ENCODE measurements around the gene GPR158.
"Not testable (repeated sequence)": the region's sequence is repeated elsewhere in the genome, so short reads cannot be mapped to it uniquely, and the experiment has no call there.

The GPR158 gene

DNA sequence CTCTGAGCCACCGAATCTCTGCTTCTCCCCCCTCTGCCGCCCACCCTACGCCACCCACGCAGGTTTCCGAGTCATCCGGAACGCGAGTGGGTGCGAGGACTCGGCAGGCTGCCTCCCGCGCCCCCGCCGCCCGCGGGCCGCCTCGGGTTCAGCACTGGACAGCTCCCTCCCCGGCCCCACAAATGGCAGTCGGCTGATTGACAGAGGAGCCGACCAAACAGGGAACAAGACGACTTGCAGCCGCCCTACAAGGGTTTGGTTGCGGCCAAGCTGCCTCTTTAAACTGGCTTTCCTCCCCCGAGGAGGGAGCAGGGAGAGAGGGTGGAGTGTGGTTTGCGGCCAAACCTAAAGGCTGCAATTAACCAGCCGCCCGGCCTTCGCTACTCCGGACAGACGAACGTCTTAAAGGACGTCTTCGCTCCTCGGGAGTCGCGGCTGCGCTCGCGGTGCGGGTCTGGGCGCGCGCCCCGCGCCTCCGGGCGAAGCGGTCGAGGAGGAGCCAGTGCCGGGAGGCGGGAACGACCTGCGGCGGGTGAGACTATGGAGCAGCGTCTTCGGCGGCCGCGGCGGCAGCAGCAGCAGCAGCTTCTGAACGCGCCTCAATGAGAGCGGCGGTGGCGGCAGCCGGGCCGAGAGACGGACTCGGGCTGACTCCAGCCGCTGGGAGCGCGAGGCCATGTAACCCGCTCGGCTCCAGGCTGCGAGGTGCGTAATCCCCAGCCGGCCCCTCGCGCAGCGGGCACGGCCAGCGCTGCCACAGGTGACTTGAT, at the start of gene GPR158:
Gene GPR158, plus strand, starts transcription at position 541 of the 770 bp plus-strand sequence. CDS start 420 bp downstream, outside the sequence.
- H3K36me3 Mint-ChIP-seq: no peaks in the 10 kb centered on the region
- peak within 1 kb of the TSS; percentile 39 for H3K4me3 Mint-ChIP-seq
- no peak for ATAC-seq
- no peak within 1 kb of the TSS for H3K27ac Mint-ChIP-seq
- peaks cover 49% of the 10 kb centered on the region for H3K27me3 Mint-ChIP-seq
- no peaks in the 10 kb centered on the region for H3K9me3 Mint-ChIP-seq
- peaks cover 12% of the 10 kb centered on the region for H3K4me1 Mint-ChIP-seq

DNA sequence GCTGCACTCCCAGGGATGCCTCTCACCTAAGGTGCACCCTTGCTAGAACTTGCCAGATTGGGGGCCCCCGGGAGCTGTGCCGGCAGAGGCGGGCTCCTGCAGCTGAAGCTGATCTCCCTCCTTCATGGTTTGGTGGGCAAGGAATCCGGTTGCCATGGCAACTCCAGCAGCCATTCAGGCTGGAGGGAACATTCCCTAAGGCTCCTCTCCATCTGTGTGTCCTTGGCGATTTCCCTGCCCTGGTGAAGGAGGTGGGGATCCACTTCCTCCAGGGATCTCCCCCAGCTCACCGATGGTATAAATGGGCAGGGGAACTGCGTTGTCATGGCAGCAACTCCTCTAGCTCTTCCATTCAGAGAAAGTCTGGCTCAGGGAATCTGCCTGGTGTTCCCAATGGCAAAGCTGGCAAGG, 49.6 kb upstream of the GPR158 start:
- Mint-ChIP-seq H3K27ac (no peak overlapping the region), H3K27me3 (no peaks in the 10 kb centered on the region), H3K9me3 (no peaks in the 10 kb centered on the region), H3K4me1 (no peaks in the 10 kb centered on the region), H3K36me3 (no peaks in the 10 kb centered on the region), H3K4me3 (no peak overlapping the region)
- no peak for ATAC-seq

DNA sequence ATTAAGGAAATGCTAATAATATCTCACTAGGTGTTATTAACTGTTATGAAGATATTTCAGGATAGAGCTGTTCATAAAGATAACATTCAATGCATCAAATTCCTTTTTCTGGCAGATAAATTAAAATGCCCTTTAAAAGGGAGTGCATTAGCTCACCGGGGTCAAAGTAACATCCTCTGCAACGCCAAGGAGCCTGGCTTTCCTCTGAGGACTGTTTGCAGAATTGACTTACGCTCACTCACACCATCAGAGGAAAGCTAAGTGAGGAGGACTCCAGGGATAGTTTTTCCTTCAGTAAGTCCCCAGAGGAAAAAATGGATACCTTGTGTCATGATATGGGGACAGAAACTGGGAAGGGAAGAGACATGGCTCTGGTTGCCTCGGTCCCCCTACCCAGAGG, 45.2 kb upstream of the GPR158 start:
- H3K27me3 Mint-ChIP-seq: no peaks in the 10 kb centered on the region
- no peak overlapping the region for H3K27ac Mint-ChIP-seq
- peaks cover 7% of the 10 kb centered on the region for H3K9me3 Mint-ChIP-seq
- no peaks in the 10 kb centered on the region for H3K4me1 Mint-ChIP-seq
- no peak overlapping the region for H3K4me3 Mint-ChIP-seq
- ATAC-seq: no peak
- no peaks in the 10 kb centered on the region for H3K36me3 Mint-ChIP-seq

- Mint-ChIP-seq H3K27ac (no peak overlapping the region), H3K4me3 (no peak overlapping the region), H3K27me3 (no peaks in the 10 kb centered on the region), H3K9me3 (peaks cover 7% of the 10 kb centered on the region), H3K4me1 (no peaks in the 10 kb centered on the region), H3K36me3 (no peaks in the 10 kb centered on the region)
- ATAC-seq: no peak
Measured at GRCh38 chr10:25130906-25131305, 43.9 kb upstream of the GPR158 start.

- no peaks in the 10 kb centered on the region for H3K36me3 Mint-ChIP-seq
- H3K4me1 Mint-ChIP-seq: no peaks in the 10 kb centered on the region
- H3K4me3 Mint-ChIP-seq: no peak overlapping the region
- ATAC-seq: no peak
- H3K27ac Mint-ChIP-seq: no peak overlapping the region
- H3K27me3 Mint-ChIP-seq: no peaks in the 10 kb centered on the region
- peaks cover 10% of the 10 kb centered on the region for H3K9me3 Mint-ChIP-seq
Measured at GRCh38 chr10:25142116-25142864, 32.5 kb upstream of the GPR158 start.

GRCh38 chr10:25157650-25158049, 17.2 kb upstream of the GPR158 start:
- Mint-ChIP-seq H3K27me3 (no peaks in the 10 kb centered on the region), H3K4me3 (no peak overlapping the region), H3K9me3 (peaks cover 7% of the 10 kb centered on the region), H3K4me1 (no peaks in the 10 kb centered on the region), H3K27ac (no peak overlapping the region), H3K36me3 (no peaks in the 10 kb centered on the region)
- ATAC-seq: peak; percentile 36

DNA sequence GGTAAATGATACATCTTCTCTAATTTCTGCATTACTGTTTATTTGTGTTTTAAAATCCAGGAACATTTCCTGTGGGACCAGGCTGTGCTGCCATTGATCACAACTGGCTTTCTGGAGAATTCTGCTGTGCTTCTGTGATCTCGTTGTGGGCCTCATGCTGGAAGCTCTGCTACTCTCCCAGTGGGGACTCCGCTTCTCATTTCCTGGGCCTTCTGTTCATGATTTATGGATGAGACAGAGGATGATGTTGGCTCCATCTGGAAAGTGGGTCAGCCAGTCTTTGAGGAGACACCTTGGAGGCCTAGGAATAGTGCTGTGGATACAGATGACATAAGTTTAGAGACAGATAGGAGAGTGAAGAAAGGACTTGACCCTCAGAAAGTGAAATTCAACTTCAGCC, 15.2 kb upstream of the GPR158 start:
- no peak overlapping the region for H3K27ac Mint-ChIP-seq
- H3K36me3 Mint-ChIP-seq: no peaks in the 10 kb centered on the region
- H3K9me3 Mint-ChIP-seq: peaks cover 7% of the 10 kb centered on the region
- H3K27me3 Mint-ChIP-seq: no peaks in the 10 kb centered on the region
- no peak for ATAC-seq
- no peak overlapping the region for H3K4me3 Mint-ChIP-seq
- no peaks in the 10 kb centered on the region for H3K4me1 Mint-ChIP-seq

- no peaks in the 10 kb centered on the region for H3K27me3 Mint-ChIP-seq
- H3K27ac Mint-ChIP-seq: no peak overlapping the region
- peaks cover 7% of the 10 kb centered on the region for H3K9me3 Mint-ChIP-seq
- no peak overlapping the region for H3K4me3 Mint-ChIP-seq
- ATAC-seq: no peak
- no peaks in the 10 kb centered on the region for H3K36me3 Mint-ChIP-seq
- H3K4me1 Mint-ChIP-seq: no peaks in the 10 kb centered on the region
Measured at GRCh38 chr10:25162391-25162790, 12.4 kb upstream of the GPR158 start.

GRCh38 chr10:25163464-25163863, 11.3 kb upstream of the GPR158 start:
- H3K27me3 Mint-ChIP-seq, H3K9me3 Mint-ChIP-seq, ATAC-seq, H3K4me3 Mint-ChIP-seq, H3K27ac Mint-ChIP-seq, H3K4me1 Mint-ChIP-seq, H3K36me3 Mint-ChIP-seq: not testable (repeated sequence)

DNA sequence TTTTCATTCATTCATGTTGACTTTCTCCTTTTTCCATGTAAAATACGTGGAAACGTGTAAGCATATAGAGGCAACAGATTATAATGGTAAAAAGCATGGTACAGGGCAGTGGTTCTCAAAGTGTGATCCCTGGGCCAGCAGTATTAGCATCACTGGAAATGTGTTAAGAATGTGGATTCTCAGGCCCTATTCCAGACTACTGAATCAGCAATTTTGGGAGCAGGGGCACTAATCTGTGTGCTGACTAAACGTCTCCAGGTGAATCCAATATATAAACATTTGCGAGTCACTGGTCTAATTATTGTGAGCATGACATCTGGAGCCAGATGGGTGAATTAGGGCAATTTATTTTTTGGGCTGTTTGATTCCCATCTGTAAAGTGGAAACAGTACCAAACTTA, 5.1 kb upstream of the GPR158 start:
- Mint-ChIP-seq H3K9me3 (no peaks in the 10 kb centered on the region), H3K27me3 (peaks cover 17% of the 10 kb centered on the region), H3K27ac (no peak overlapping the region)

GRCh38 chr10:25170627-25171026, 4.2 kb upstream of the GPR158 start:
- Mint-ChIP-seq H3K27ac (no peak overlapping the region), H3K4me1 (no peaks in the 10 kb centered on the region), H3K36me3 (no peaks in the 10 kb centered on the region), H3K4me3 (no peak overlapping the region), H3K9me3 (no peaks in the 10 kb centered on the region), H3K27me3 (peaks cover 23% of the 10 kb centered on the region)
- no peak for ATAC-seq

More for the DNA sequence above, 5.1 kb upstream of the GPR158 start:
- Mint-ChIP-seq H3K36me3 (no peaks in the 10 kb centered on the region), H3K4me3 (no peak overlapping the region), H3K4me1 (no peaks in the 10 kb centered on the region)
- no peak for ATAC-seq

- H3K9me3 Mint-ChIP-seq: no peaks in the 10 kb centered on the region
- no peaks in the 10 kb centered on the region for H3K36me3 Mint-ChIP-seq
- peaks cover 12% of the 10 kb centered on the region for H3K4me1 Mint-ChIP-seq
- ATAC-seq: no peak
- H3K27ac Mint-ChIP-seq: no peak overlapping the region
- H3K27me3 Mint-ChIP-seq: peaks cover 49% of the 10 kb centered on the region
- H3K4me3 Mint-ChIP-seq: peak overlapping the region; percentile 66
Measured at GRCh38 chr10:25175527-25176420, 973 bp downstream of the GPR158 start.

DNA sequence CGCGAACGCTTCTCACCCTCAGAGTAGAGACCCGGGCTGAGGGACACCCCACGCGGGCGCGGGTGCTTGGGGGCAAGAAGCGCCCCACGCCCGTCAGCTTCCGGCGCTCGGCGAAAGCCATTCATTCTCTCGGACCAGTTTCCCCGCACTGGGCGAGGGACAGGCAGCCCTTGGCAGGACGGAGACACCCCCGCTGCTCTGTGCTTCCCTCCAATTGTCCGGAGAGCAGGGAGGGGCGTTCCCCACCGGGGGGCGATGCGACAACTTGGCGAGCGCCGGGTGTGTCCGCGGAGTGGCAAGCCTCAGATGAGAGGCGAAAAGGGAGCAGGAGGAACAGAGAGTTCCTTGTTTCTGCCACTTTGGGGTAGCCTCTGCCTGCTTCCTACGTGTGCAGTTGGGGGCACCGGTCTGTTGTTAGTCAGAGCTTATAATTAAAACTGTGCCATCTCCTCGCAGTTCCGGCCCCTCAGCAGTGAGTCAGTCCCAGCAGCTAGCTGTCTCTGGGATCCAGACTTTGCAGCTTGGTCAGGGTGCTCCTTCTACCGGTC, 1.7 kb downstream of the GPR158 start:
- H3K27me3 Mint-ChIP-seq: peaks cover 49% of the 10 kb centered on the region
- H3K4me3 Mint-ChIP-seq: peak overlapping the region; percentile 66

GRCh38 chr10:25177093-25177753, 2.4 kb downstream of the GPR158 start:
- H3K36me3 Mint-ChIP-seq: no peaks in the 10 kb centered on the region
- H3K27me3 Mint-ChIP-seq: peaks cover 49% of the 10 kb centered on the region
- no peaks in the 10 kb centered on the region for H3K9me3 Mint-ChIP-seq
- peak; percentile 78 for ATAC-seq
- peaks cover 12% of the 10 kb centered on the region for H3K4me1 Mint-ChIP-seq
- H3K4me3 Mint-ChIP-seq: peak overlapping the region; percentile 66
- H3K27ac Mint-ChIP-seq: peak overlapping the region; percentile 75

More for the DNA sequence above, 1.7 kb downstream of the GPR158 start:
- peak; percentile 71 for ATAC-seq
- Mint-ChIP-seq H3K4me1 (peaks cover 12% of the 10 kb centered on the region), H3K27ac (peak overlapping the region; percentile 75), H3K9me3 (no peaks in the 10 kb centered on the region), H3K36me3 (no peaks in the 10 kb centered on the region)
